GM21367 (cell line): ENCODE results near the gene DRGX.

Experiments used
- ATAC-seq: cut with Tn5 transposase; IDR thresholded peaks from one replicate; pipeline ENCODE4 v1.9.1; 2021; ENCODE audit not compliant: unreplicated experiment

The DRGX gene

GRCh38 chr10:49395741-49396665, at the start of gene DRGX:
TSS of gene DRGX (minus strand) at chr10:49396089. CDS start at chr10:49395440, 649 bp downstream.
- no peak for ATAC-seq

GRCh38 chr10:49444349-49444748, 48.5 kb upstream of the DRGX start:
- no peak for ATAC-seq

- no peak for ATAC-seq
These were observed 47.0 kb upstream of the DRGX start for GRCh38 chr10:49442863-49443262.

- no peak for ATAC-seq
These were observed 45.9 kb upstream of the DRGX start for GRCh38 chr10:49441488-49442476.

- no peak for ATAC-seq
These were observed 39.3 kb upstream of the DRGX start for GRCh38 chr10:49435225-49435624.

- ATAC-seq = no peak
These were observed 37.2 kb upstream of the DRGX start for GRCh38 chr10:49433069-49433468.

GRCh38 chr10:49431426-49431825, 35.5 kb upstream of the DRGX start:
- no peak for ATAC-seq

GRCh38 chr10:49429458-49429857, 33.6 kb upstream of the DRGX start:
- ATAC-seq = no peak

GRCh38 chr10:49426490-49427360, 30.8 kb upstream of the DRGX start:
- no peak for ATAC-seq

GRCh38 chr10:49419005-49419404, 23.1 kb upstream of the DRGX start:
- no peak for ATAC-seq

- ATAC-seq = no peak
These were observed 22.4 kb upstream of the DRGX start for GRCh38 chr10:49418328-49418727.

GRCh38 chr10:49418053-49418326, 22.1 kb upstream of the DRGX start:
- ATAC-seq = no peak

GRCh38 chr10:49417311-49418052, 21.6 kb upstream of the DRGX start:
- ATAC-seq = no peak

GRCh38 chr10:49415846-49416245, 20.0 kb upstream of the DRGX start:
- no peak for ATAC-seq

- ATAC-seq = no peak
These were observed 19.2 kb upstream of the DRGX start for GRCh38 chr10:49415109-49415508.

- no peak for ATAC-seq
These were observed 18.6 kb upstream of the DRGX start for GRCh38 chr10:49414496-49414895.

- ATAC-seq = no peak
These were observed 16.7 kb upstream of the DRGX start for GRCh38 chr10:49412571-49412970.

- ATAC-seq = no peak
These were observed 14.6 kb upstream of the DRGX start for GRCh38 chr10:49410365-49411074.

GRCh38 chr10:49409755-49410154, 13.9 kb upstream of the DRGX start:
- ATAC-seq = no peak
